Stimulated activated CD4-positive, alpha-beta T cell treated with anti-CD3 and anti-CD28 coated beads, Interleukin-4, amount 100 ng/mL, for 48 hours (primary cell): ENCODE results near the gene LYPD6B.

ENCODE experiments used
- DNase-seq, 2 donors: peaks; one replicate each; pipeline ENCODE4 v3.0.0-alpha.2; 2020; ENCODE audit warnings: low read depth in 2 of 2

LYPD6B gene, protein sequence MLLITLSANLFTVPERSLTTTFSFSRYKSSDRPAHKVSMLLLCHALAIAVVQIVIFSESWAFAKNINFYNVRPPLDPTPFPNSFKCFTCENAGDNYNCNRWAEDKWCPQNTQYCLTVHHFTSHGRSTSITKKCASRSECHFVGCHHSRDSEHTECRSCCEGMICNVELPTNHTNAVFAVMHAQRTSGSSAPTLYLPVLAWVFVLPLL

DNA sequence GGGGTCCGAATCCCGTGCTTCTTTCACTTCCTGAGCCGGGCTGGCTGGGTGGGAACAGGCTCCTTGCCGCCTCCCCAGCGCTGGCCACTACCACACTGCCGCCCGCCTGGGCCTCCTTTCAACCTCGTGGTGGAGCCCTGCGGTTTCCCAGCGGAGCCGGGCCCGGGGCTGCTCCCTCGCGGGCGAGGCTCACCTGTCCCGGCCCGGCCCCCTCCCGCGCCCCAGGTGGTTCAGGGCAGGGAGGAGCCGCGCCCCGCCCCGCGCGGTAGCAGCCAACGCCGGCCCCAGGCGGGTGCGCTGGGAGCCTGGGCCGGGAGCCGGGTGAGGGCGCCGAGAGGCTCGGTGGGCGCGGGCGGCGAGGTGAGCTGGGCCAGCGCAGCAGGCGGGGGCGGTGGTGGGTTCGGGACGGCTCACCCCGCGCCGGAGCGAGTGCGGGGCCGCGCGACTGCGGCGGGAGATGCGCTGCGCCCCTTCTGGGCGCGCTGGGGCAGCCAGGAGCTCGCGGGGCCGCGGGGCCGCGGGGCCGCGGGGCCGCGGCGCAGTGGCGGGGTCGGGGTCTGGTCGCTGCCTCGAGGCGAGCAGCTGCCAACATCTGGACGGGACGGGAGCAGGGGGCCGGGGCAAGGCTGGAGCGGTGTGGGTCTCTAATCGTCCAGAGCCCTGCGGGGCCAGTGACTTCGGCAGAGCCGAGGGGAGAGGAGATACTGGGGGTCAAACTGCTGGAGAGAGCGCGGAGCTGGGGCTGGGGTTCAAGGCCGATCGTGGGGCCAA lies at the start of gene LYPD6B:
TSS of gene LYPD6B (plus strand) at position 258 of the 771 bp plus-strand sequence. CDS start 92,250 bp downstream, outside the sequence.
- no peak for DNase-seq

DNA sequence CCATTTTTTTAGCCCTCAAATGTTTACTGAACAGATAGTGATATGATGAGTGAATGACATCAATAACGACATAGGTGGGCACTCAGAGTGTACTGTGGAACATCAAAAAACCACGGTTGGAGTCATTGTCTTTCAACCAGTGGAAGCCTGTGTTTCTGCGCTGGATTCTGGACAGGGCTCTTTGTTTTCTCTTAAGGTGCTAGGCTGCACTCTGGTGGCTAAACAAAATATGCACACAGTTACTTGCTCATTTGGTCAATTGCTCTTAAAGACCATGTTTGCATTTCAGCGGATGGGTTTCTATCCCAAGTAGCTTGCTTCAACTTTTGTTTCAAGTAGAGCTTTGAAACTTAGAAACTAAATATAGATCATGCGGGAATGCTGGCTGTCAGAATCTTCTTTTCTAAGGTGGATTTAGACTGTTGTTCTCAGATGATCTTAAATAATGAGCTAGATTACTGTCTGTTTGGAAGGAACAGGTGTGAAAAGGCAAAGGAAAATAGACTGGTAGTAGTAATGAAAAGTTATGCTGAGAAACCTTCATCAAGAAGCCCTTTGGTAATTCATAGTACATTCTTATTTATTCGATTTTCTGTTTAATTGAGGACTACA lies 48.5 kb upstream of the LYPD6B start:
- DNase-seq: peak; percentile 18 to 37

DNA sequence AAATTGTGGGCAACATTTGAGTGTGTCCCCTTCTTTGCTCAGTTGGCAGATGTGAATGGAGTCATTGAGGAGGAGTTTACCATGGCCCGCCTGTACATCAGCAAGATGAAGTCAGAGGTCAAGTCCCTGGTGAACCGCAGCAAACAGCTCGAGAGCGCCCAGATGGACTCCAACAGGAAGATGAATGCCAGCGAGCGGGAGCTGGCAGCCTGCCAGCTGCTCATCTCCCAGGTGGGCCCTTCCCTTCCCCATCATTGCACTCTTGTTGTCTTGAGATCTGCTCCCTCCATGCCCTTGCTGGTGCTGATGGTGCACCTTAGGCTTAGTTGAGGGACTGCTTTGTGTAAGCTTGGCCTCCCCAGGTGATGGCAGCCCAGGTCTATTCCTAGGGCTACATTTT lies 47.5 kb upstream of the LYPD6B start:
- no peak for DNase-seq

DNA sequence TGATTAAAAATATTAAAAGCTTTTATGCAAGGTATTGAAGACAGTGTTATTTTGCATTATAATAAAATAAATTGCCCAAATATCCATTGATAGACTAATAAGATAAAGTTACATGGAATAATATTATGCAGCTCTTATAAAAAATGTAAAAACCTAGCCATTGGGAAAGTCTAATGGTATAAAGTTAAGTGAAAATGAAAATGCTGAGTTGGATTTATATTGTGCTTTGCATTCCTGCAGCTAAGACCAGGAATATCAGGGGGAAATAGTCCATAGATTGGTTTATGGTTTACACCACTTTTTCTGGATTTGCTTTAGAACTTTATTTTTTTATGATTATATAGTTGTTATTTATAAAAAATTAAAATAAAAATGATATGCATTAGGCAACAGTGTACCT lies 46.1 kb upstream of the LYPD6B start:
- DNase-seq: no peak

DNA sequence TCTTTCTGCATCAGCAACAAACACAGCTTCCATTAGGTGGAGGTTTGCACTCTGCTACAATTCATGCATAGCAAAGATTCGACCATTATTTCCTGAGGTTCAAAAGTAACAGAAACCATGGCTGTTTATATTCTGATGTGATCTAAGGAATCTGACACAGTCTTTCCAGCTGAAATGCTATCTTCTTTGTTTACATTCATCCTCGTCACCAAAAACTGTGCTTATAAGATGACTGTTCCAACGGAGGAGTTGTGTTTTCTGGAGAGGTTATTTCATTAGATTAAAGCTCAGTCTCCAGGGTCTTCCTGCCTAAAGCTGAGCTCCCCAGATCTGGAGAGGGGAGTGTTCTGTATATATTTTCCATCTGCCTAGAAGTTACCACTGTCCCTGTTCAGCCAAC lies 45.1 kb upstream of the LYPD6B start:
- no peak for DNase-seq

DNA sequence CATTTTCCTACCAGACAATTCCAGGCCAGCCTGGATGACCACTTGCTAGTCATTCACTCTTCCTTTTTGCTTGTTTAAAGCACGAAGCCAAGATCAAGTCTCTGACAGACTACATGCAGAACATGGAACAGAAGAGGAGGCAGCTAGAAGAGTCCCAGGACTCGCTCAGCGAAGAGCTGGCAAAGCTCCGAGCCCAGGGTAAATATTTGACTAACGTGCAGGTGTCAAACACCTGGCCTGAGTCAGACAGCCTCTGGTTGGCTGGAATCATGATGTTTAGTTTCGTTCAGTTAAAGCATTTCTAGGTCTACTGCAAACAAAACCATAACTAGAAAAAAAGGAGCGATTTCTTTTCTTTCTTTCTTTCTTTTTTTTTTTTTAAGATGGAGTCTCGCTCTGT lies 44.2 kb upstream of the LYPD6B start:
- no peak for DNase-seq

DNA sequence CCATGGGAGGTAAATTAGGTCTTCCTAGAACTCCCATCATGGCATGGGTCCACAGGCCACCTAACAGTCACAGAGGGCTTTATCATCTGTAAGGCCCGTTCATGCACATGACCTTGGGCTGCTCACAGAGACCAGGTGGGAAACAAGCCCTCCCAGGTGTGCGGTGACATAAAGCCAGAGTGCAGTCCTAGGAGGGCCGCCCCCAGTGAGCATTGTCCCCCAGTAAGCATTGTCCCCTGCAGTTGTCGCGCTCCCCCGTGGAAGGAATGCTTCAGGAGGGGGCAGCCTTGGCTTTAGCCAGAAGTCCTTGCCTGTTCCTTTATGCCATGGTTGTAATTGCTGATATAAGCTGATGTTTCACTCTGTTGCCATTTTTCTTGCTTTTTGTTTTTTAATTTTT lies 41.7 kb upstream of the LYPD6B start:
- no peak for DNase-seq

DNA sequence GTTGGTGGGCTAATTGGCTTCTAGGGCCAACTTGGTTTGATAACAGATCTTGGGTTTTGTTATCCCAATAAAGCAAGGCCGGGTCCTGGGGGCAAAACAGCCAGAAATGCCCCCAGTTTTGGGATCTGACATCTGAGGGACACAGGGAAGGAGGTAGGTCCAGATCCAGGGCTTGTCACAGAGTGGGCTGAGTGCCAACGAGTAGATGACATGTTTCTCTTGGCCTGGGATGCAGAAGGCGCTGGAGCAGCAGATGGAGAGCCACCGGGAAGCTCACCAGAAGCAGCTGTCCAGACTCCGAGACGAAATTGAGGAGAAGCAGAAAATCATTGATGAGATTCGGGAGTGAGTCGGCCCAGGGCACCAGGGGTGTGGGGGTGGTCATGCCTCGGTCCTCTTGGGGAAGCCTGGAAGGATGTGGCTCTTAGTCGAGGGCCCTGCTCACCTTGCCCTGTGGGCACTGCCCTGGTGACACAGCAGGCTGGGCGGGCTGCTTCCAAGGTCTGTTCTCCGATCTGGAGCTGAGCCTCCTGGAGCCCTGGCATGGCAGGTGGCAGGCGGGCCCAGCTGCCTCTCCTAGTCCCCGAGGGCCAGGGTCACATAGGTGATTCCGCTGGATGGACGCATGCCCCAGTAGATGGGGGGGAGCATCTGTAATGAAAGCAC lies 40.2 kb upstream of the LYPD6B start:
- DNase-seq: no peak

DNA sequence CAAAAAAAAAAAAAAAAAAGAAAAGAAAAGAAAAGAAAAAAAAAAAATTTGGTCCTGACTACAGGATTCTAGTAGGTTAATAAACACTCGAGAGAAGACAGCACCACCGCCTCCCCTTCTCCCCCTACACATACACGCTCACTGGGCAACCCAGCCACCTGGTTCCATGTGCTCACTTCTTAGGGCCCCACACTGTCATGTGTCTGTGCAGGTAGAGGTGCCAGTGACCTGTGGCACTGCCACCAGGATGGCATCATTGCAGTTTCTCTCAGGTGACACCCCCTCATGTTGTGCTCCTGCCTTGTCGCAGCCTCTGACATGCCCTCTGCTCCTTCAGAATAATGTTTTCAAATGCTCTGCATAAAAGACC lies 39.7 kb upstream of the LYPD6B start:
- no peak for DNase-seq

DNA sequence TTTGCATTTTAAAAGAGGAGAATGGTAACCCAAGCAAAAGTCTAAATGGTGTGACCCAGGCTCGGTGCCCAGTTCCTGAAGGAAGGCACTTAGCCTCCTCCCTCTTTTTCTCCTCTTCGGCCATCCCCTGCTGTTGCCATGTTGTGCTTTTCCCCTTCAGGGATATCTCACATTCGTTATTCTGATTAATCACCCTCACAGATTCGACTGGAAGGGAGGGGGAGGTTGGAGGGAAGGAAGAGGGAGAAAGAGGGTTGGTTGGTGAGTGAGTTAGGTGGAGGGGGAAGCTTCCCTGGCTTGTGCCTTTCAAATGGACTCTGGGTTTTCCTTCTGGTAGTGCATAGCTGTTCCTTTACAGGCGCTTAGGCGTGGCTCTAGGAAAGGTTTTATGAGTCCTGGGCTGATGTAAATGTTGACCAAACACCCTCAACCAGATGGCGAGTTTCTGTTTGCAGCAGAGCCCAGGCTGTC lies 39.0 kb upstream of the LYPD6B start:
- DNase-seq: no peak

DNA sequence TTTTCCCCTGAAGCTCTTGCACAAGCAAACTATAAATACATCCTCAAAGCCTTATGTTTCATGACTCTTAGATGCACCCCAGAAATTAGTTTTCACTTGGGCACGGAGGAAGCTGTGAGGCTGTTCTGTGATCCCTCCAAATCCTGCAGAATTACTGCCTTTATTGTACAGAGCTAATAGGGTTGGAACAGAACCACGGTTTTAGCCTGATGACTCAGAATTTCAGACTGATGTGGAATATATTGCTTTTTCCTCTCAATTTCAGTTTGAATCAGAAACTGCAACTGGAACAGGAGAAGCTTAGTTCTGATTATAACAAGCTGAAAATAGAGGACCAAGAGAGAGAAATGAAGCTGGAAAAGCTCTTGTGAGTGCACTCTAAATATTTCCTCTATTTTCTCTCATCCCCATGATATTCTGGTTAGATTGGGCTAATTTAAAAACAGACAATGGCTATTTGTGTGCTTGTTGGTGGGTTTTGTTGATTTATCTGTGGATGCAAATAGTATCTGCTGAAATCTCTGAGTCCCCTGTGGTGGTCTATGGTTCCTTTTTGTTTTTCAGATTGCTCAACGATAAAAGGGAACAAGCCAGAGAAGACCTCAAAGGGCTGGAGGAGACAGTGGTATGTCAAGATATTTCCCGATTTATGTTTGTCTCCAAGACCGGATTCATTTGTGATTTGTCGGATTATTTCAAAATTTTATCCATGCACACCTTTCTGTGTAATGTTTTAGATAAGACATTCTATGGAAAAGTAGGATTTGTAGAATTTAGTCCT lies 38.2 kb upstream of the LYPD6B start:
- no peak for DNase-seq

DNA sequence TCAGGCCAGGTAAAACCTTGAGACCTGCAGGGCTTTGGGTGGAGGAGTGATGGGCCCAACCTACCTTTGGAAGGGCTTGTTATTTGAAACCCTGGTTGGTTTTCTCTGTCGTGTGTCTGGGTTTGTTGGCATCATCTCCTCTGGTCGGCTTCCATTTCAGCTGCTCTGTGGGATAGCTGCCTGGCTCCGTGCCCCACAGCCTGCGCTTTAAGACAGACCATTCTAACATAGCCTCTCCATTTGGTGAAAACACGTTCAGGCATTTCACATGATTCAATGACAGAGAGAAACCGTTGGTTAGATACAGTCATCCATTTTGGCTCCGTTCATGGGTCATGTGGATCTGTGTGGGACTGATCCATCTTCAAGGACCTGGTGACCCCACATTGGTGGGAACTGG lies 37.0 kb upstream of the LYPD6B start:
- no peak for DNase-seq

DNA sequence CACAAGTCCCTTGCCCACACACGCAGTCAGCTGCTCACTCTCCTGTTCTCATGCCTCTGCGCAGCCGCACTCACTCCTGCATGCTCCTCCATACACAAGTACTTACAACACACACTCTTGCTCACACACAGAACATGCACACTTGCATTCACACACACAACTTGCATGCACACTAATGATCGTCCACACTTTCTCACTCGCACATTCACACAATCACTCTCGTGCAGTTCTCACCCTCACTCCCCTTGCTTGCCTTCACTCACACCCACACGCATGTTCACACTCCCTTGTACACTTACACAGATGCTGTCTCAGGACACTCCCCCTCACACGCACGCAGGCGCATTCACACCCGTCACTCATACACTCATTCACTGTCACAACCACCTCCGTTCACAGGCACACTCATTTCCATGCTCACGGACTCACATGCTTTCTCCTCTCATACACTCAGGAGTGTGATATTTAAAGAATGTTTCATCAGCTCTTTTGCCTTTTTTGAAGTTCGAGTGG lies 36.1 kb upstream of the LYPD6B start:
- no peak for DNase-seq

DNA sequence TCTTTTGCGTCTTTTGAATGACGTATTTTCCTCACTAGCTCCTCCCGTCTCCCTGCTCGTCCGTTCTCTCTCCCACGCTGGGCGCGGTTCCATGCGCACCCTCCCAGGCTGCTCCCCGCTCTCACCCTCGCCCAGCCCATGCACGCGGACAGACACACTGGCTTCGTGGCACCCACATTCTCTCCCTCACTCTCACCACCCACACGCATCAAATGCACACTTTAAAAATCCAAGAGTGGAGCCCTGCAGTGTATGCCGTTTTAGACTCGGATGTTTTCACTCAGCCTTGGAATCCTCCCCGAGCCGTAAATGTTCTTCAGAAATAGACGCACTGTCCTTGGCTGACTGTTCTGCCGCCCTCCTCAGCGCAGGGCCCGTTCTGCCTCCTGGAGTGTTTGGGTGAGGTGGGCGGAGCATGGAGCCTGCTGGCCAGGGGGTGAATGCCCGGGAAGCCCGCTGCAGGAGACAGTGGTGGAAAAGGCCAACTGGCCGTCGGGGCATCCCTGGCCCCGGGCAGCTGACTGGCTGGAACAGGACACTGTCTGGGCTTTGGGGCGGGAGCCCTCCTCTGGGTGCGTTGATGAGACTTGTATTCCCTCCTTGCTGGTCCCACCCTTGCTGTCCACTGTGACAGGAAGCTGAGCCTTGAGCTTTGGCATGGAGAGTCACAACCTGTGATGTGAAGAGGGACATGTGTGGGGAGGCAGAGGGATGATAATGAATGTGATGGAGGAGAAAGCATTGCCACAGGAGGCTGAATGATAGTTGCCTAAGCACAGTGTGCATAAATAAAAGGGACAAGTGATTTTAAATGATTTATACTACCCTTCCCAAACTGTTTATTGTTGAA lies 35.4 kb upstream of the LYPD6B start:
- DNase-seq: no peak

DNA sequence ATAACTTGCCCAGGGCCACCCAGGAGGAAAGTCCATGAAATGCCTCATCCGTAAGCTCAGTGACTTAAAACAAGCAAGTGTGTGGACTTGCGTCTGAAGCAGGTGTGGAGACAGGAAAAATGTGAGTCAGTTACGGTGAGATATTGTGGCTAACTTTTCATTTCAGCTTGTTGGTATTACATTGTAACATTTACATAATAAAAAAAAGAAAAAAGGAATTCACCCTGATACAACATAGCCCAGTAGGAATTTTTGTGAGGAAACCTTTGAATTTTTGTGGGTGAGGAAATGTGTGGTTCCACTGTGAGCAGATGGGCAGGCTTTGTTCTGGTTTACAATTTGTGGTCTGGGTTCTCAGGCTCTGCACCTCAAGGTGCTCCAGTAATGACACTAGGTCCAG lies 33.7 kb upstream of the LYPD6B start:
- DNase-seq: no peak

DNA sequence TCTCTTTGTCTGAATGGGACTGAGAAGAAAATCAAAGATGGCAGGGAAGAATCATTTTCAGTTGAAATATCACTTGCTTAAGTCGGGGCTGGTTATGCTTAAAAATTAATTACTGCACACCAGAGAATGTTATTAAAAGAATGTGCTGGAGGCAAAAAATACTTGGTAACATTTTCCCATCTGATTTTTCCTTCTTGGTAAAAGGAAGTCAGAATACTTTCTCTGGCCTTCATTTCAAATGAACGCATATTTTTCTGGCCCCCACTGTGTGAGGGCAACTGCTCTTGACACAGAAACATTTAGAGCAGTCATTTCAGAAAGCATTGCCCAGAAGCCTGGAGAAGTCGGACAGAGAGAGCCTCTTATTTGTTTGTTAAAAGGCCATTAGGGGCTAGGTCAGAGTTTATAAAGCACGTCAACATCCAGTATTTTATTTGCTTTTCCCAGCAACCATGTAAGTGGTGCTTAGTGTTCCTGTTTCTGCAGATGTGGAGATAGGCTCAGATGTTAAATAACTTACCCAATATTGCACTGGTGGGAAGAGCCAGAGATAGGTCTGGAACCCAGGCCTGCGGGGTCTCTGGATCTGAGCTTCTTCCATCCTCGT lies 32.9 kb upstream of the LYPD6B start:
- DNase-seq: no peak

DNA sequence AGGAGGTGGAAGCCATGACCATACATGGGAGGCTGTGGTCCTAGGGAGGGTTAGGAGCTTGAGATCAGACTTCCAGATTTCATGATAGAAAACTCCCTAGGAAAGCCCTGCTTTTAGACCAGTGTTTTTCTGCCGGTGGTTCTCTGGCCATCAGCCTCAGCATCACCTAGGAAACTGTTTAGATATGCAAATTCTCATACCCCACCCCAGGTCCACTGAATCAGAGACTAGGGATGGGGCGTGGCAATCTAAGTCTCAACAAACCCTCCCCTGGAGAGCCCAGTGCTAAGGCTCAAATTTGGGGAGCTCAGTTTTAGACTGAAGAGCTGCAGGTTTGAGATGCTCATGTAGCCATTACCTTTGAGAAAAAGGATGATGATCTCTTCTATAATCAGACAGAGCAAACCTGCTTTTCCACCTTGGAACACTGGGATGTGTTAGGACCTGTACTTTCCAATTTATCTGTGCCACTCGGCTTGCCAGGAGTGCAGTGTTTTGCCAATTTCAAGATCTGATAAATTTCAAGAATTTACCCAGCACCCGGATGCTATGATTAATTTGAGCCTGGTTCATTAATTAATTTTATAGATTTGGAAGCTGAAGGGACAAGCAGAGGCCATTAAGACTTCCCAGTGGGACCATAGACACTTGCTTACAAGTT lies 31.5 kb upstream of the LYPD6B start:
- DNase-seq: no peak

DNA sequence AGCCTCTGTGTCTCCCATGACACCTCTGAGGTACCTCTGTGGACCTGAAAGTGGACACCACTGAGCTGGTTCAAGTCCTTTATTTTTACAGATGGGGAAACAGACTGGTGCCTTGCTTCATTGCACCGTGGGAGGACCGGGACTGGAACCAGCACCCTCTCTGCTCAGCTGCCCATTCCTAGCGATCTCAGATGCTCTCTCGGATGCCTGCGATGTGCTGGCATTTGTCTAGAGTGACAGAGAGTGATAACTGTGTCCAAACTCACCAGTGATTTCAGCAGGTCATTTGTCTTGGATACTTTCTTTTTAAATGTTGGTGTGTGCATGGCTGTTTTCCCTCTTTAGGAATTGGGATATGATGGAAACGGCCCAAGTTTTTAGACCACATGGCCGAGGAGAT lies 30.1 kb upstream of the LYPD6B start:
- DNase-seq: no peak

DNA sequence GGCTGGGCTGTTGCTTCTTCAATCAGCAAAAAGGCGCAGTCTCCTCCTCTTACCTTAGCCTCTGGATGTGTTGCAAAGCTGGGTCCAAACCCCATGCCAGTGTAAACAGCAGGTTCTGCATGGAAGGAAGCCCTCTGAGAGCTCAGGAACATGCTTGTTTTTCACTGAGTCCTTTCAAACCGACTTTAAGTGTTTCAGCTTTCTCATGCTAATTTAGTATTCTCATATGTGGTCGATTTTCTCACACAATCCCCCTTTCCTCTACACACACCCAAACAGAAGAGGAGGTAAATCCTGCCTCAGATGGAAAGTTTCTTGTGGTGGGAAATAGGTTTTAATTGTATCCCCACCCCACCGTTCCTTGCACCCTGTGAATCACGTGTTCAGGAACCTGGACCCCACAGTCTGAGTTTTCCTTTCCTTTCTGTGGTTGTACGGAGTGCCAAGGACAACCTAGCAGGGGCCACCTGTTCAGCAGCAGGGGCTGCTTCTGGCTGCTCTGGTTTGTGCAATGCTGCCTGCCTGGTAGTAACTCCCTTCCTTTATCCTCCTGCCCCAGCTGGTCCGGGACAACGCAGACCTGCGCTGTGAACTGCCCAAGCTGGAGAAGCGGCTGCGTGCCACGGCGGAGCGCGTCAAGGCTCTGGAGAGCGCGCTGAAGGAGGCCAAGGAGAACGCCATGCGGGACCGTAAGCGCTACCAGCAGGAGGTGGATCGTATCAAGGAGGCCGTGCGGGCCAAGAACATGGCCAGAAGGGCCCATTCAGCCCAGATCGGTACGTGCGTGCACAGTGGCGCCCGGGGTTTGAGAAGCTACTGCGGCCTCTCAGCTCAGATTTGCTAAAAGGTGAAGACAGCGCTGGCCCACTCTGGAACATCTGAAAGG lies 28.7 kb upstream of the LYPD6B start:
- DNase-seq: no peak
